ENCODE data around the gene SDHB. TPM values are rescaled to one million over a fixed set of nuclear protein-coding genes. Genes with fewer than 3 reads are reported as not detected.

Gene SDHB
- total and polyA plus RNA-seq, 2 of the 8 experiments (the other 6 are each of a cell fraction or from before 2014, with no cell fraction given), result 84.0 to 98.7 TPM

- H3K4ac ChIP-seq (replicated peaks; ENCODE audit: insufficient read length, low read depth, low read length), result no peak overlapping the region
- no peak overlapping the region; the same call in 1 of the 2 replicates for H3K18ac ChIP-seq (ENCODE audit: extremely low read depth, low read length)
- no peaks in the 10 kb centered on the region for H3K79me1 ChIP-seq (ENCODE audit: low read depth, low read length)
- H3K14ac ChIP-seq (ENCODE audit: insufficient read length), result no peak overlapping the region
- H2BK20ac ChIP-seq (ENCODE audit: low read length), result no peak overlapping the region
- no peak for DNase-seq (ENCODE audit: low read depth in 1 of 2, low spot score in 2 of 2)
- H3K4me3 ChIP-seq (ENCODE audit: extremely low read depth in 1 of 4, insufficient read depth in 2 of 4, low read depth in 3 of 4, low read length in 4 of 4), result no peak overlapping the region
- H2BK12ac ChIP-seq (ENCODE audit: low read depth, low read length), result no peak overlapping the region
- H4K5ac ChIP-seq (ENCODE audit: insufficient read length, low read depth, low read length), result no peak overlapping the region
- H2AFZ ChIP-seq (ENCODE audit: low read length), result no peak overlapping the region
- peaks cover 0 to 7% of the 10 kb centered on the region in 2 experiments for H4K20me1 ChIP-seq (replicated peaks in 1 of 2; ENCODE audit: control insufficient read depth in 1 of 2, insufficient read depth in 2 of 2, low read length in 2 of 2)
- H3K27me3 ChIP-seq (replicated peaks in 1 of 4; ENCODE audit: control insufficient read depth in 3 of 4, extremely low read depth in 1 of 4, insufficient read depth in 3 of 4, low read length in 3 of 4), result no peaks in the 10 kb centered on the region
- H2BK15ac ChIP-seq (ENCODE audit: low read length), result no peak overlapping the region
- H3K4me1 ChIP-seq (replicated peaks in 1 of 4; ENCODE audit: control insufficient read depth in 3 of 4, insufficient read depth in 4 of 4, low read length in 3 of 4), result peaks cover 0 to 19% (median 9%) of the 10 kb centered on the region in 4 experiments; a peak in 6 of 7 replicates
- H3K23ac ChIP-seq (ENCODE audit: insufficient read length), result no peak overlapping the region
- H3K9me3 ChIP-seq (ENCODE audit: insufficient read depth in 2 of 2, low read depth in 1 of 2, low read length in 1 of 2), result no peaks in the 10 kb centered on the region
- peak overlapping the region; percentile 7; the same call in 1 of the 2 replicates for H4K8ac ChIP-seq (ENCODE audit: extremely low read depth, insufficient read depth, low read length)
- H2BK5ac ChIP-seq (ENCODE audit: low read depth, low read length), result no peak overlapping the region
- peak overlapping the region in 1 of 2 experiments; percentile 42; a peak in 1 of 4 replicates for H3K4me2 ChIP-seq (ENCODE audit: insufficient read depth in 1 of 2, low read depth in 2 of 2, low read length in 2 of 2)
- CTCF ChIA-PET (ENCODE audit: partially characterized antibody), result interaction anchor here (0.6 to 11.4 kb wide), 9 partner anchors 10 to 97 kb away, joined by 3 to 164 read pairs (median 4); no protein-coding TSS in a partner anchor
- H2AK5ac ChIP-seq (ENCODE audit: low read depth, low read length), result no peak overlapping the region
- no peak for FAIRE-seq
- H3K9ac ChIP-seq (replicated peaks in 1 of 4; ENCODE audit: extremely low read depth in 1 of 4, low read depth in 3 of 4, low read length in 3 of 4), result no peak overlapping the region
- peaks cover 0 to 21% (median 14%) of the 10 kb centered on the region in 4 experiments; a peak in 7 of 8 replicates for H3K36me3 ChIP-seq (ENCODE audit: control insufficient read depth in 2 of 4, insufficient read depth in 4 of 4, low read length in 3 of 4)
- no peak for TF ChIP-seq SP1 (IDR thresholded peaks at IDR 0.05; ENCODE audit: low read depth, low read length)
- no peak for TF ChIP-seq EGR1 (IDR thresholded peaks at IDR 0.05; ENCODE audit: borderline replicate concordance, low read depth, low read length)
- TF ChIP-seq RFX5 (IDR thresholded peaks at IDR 0.05; ENCODE audit: borderline replicate concordance, low read depth, low read length), result no peak
- TF ChIP-seq RXRA (IDR thresholded peaks at IDR 0.05; ENCODE audit: insufficient read depth, low read depth, low read length), result 0 out of 2 replicates have a peak, but pooled peaks have one; percentile 25
- H3K27ac ChIP-seq (ENCODE audit: low read depth, low read length), result no peak overlapping the region
- peaks cover 0 to 4% of the 10 kb centered on the region in 2 experiments; a peak in 1 of 4 replicates for H3K79me2 ChIP-seq (ENCODE audit: control insufficient read depth in 1 of 2, insufficient read depth in 2 of 2, low read length in 2 of 2)
- H3K23me2 ChIP-seq (ENCODE audit: low read depth, low read length), result peaks cover 3% of the 10 kb centered on the region; the same call in 1 of the 2 replicates
- WGBS, 2 experiments (ENCODE audit: extremely low coverage in 1 of 2, insufficient coverage in 1 of 2, insufficient read length in 1 of 2, insufficient replicate concordance in 2 of 2, low coverage in 1 of 2, low lambda C conversion rate in 2 of 2, missing lambda C conversion rate in 1 of 2), result 55% methylated on average over 6 of the region's 8 CpGs; no CpG with 5 or more reads in 1 of the 2 experiments
- H4K91ac ChIP-seq (replicated peaks; ENCODE audit: insufficient read length, low read length), result no peak overlapping the region
- no peak overlapping the region for H3K56ac ChIP-seq (replicated peaks; ENCODE audit: insufficient read length, low read depth, low read length)
- H2BK120ac ChIP-seq (replicated peaks; ENCODE audit: low read depth, low read length), result no peak overlapping the region
- POLR2A ChIA-PET (ENCODE audit: partially characterized antibody), result interaction anchor here (0.9 to 1.3 kb wide), 4 partner anchors 9 to 28 kb away, joined by 3 to 5 read pairs (median 3); partner anchors contain the start of gene MFAP2
These were observed 46.7 kb downstream of the SDHB start for GRCh38 chr1:17007121-17007520.
